ENCODE data around the gene SLC22A5.

The SLC22A5 gene

GRCh38 chr5:132364319-132364718 lies 5.2 kb upstream of the SLC22A5 start:
- H3K4me3 ChIP-seq (replicated peaks in 1 of 2; ENCODE audit: low read depth in 2 of 2, low read length in 2 of 2): no peak overlapping the region

DNA sequence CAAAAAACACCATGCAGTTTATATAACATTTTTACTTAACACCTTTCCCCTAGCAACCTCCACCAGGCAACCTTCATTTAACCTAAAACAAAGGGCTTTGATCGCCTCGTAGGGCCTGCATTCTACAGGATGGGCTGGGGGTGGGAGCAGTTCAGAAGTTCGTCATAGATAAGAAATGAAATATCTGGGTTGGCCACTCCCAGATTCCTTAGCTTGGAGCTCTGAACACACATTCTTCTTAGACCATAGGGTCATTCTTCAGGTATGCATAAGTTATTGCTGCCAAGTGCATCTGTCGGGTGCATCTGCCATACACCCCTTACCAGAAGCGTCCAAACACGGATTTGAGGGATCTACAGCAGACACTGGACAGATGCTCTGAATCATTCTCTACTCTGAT lies 4.3 kb upstream of the SLC22A5 start:
- TF ChIP-seq, protein P1, sequence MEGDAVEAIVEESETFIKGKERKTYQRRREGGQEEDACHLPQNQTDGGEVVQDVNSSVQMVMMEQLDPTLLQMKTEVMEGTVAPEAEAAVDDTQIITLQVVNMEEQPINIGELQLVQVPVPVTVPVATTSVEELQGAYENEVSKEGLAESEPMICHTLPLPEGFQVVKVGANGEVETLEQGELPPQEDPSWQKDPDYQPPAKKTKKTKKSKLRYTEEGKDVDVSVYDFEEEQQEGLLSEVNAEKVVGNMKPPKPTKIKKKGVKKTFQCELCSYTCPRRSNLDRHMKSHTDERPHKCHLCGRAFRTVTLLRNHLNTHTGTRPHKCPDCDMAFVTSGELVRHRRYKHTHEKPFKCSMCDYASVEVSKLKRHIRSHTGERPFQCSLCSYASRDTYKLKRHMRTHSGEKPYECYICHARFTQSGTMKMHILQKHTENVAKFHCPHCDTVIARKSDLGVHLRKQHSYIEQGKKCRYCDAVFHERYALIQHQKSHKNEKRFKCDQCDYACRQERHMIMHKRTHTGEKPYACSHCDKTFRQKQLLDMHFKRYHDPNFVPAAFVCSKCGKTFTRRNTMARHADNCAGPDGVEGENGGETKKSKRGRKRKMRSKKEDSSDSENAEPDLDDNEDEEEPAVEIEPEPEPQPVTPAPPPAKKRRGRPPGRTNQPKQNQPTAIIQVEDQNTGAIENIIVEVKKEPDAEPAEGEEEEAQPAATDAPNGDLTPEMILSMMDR (IDR thresholded peaks at IDR 0.05; ENCODE audit: low read depth, low read length): no peak
- peak; percentile 81 to 87 for DNase-seq (ENCODE audit: low read depth in 2 of 2)
- no peak overlapping the region for H3K4me3 ChIP-seq (replicated peaks in 1 of 2; ENCODE audit: low read depth in 2 of 2, low read length in 2 of 2)

More at GRCh38 chr5:132364319-132364718, 5.2 kb upstream of the SLC22A5 start:
- TF ChIP-seq, protein P1 (IDR thresholded peaks at IDR 0.05; ENCODE audit: low read depth, low read length): no peak
- peak; percentile 93 to 95 for DNase-seq (ENCODE audit: low read depth in 2 of 2)

DNA sequence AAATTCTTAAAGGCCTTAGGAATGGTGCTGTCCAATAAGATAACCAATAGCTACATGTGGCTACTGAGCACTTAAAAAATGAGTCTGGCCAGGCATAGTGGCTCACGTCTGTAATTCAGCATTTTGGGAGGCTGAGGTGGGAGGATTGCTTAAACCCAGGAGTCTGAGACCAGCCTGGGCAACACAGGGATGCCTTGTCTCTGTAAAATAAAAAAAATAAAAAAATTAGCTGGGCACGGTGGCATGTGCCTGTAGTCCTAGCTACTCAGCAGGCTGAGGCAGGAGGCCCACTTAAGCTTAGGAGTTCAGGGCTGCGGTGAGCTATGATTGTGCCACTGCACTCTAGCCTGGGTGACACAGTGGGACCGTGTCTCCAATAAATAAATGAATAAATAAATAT lies 1.3 kb upstream of the SLC22A5 start:
- DNase-seq (ENCODE audit: low read depth in 2 of 2): no peak
- TF ChIP-seq, protein P1 (IDR thresholded peaks at IDR 0.05; ENCODE audit: low read depth, low read length): no peak
- H3K4me3 ChIP-seq (replicated peaks in 1 of 2; ENCODE audit: low read depth in 2 of 2, low read length in 2 of 2): no peak overlapping the region

DNA sequence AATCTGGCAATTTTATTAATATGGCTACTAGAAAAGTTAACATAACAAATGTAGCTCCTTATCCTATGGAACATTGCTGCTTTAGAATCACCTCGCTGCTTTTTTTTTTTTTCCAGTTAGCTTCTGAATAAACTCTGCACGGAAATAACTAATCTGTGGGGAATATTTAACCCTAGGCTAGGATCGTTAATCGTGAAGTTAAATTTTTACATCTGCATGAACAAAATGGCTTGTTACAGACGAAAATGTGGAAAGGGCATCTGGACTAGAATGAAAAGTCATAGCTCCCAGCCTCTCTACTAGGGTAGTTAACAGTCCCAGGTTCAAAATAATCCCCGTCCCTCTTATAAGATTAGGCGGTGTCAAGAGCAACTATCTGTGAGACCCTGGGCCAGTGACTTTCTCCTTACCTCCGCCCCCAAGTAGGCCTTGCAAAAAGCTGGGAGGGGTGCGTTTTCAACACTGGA lies 470 bp upstream of the SLC22A5 start:
- H3K4me3 ChIP-seq (replicated peaks in 1 of 2; ENCODE audit: low read depth in 2 of 2, low read length in 2 of 2): peak overlapping the region; percentile 62 to 66
- peak in 1 of 2 donors; percentile 25 for DNase-seq (ENCODE audit: low read depth in 2 of 2)
- TF ChIP-seq, protein P1 (IDR thresholded peaks at IDR 0.05; ENCODE audit: low read depth, low read length): no peak

DNA sequence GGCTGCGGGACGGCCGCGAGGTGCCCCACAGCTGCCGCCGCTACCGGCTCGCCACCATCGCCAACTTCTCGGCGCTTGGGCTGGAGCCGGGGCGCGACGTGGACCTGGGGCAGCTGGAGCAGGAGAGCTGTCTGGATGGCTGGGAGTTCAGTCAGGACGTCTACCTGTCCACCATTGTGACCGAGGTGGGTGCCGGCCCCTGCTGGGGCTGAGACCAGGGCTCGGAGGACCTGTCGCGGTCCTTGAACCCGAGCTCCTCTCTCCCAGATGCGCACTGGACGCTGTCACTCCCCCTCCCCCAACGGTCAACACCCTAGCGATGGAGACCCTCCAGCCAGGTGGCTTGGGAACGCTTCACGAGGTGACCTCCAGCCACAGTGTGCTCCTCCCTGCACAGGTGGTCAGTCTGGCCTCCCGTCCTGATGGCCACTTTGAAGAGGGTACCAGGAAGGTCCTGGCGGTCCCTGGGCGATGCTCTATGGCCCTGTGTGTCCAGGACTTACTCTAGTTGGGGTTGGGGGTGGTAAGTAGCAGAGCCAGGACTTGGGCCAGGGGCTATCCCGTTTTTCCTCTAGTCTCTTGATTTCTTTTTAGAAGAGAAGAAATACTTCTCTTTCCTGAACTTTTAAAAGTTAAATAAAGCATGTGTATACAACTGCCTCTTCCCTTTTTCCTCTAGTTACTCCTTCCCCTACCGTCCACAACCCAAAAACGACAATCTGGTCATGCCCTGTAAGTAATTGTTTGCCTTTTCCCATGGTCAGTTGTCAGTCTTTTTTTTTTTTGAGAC lies 866 bp downstream of the SLC22A5 start:
- H3K4me3 ChIP-seq (replicated peaks in 1 of 2; ENCODE audit: low read depth in 2 of 2, low read length in 2 of 2): peak overlapping the region; percentile 62 to 66
- DNase-seq (ENCODE audit: low read depth in 2 of 2): no peak
- TF ChIP-seq, protein P1 (IDR thresholded peaks at IDR 0.05; ENCODE audit: low read depth, low read length): no peak

GRCh38 chr5:132370971-132371602 lies 1.6 kb downstream of the SLC22A5 start:
- no peak for DNase-seq (ENCODE audit: low read depth in 2 of 2)
- H3K4me3 ChIP-seq (replicated peaks in 1 of 2; ENCODE audit: low read depth in 2 of 2, low read length in 2 of 2): no peak overlapping the region
- TF ChIP-seq, protein P1 (IDR thresholded peaks at IDR 0.05; ENCODE audit: low read depth, low read length): no peak

Data from cardiac fibroblast (primary cell).